Fibroblast of skin of right quadriceps (primary cell): ENCODE results near the gene TBC1D2B.
A peak's percentile ranks its signal among the peaks of the same experiment; 100 is the strongest.
"Not testable (repeated sequence)": the region's sequence is repeated elsewhere in the genome, so short reads cannot be mapped to it uniquely, and the experiment has no call there.

Experiments
- DNase-seq: peaks from one replicate; pipeline ENCODE4 v3.0.0-alpha.2; 2013

Gene TBC1D2B

GRCh38 chr15:77985031-77985930 is 92.2 kb downstream of the TBC1D2B start:
- no peak for DNase-seq

DNA sequence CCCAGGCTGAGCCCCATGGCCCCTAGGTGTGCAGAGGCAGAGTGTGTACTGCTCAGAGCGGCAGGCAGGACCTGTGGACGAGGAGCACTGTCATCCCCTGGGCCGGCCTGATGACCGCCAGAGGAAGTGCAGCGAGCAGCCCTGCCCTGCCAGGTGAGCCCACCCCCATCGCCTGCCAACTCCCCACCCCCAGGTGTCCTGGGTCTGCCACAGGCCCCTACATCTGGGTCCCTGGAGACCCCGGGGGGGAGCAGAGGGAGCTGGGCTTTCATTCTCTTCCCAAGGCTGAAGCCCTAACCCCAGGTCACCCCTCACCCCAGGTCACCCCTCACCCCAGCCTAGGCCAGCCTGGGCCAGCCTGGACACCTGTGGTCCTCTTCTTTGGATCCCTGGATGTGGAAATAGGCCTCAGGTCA is 93.1 kb downstream of the TBC1D2B start:
- no peak for DNase-seq

- no peak for DNase-seq
Observed at GRCh38 chr15:77983708-77984445, 93.6 kb downstream of the TBC1D2B start.

DNA sequence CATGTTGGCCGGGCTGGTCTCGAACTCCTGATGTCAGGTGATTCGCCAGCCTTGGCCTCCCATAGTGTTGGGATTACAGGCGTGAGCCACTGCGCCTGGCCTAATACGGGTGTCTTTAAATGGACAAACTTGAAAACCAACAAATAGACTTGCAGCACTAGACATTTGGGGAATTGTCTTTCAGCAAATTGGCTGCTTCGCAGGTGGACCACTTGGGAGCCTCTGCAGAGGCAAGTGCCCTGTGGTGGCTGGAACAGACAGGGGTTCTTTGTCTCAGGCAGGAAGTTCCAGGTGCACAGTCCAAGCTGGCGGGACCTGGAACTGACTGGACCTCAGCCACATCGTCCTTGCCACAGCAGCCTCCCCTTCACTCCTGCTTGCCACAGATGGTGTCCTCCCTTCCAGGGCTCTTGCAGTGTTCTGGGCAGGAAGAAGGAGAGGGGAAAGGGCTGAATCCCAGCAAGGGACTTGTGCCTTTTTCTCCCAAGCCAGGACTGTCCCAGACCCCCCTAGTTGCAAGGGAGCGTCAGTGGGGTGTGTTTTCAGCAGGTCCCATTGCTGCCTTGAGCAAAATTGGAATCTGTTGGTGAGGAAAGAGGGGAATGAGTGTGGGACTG is 94.3 kb downstream of the TBC1D2B start:
- no peak for DNase-seq

GRCh38 chr15:77982127-77982490 is 95.4 kb downstream of the TBC1D2B start:
- DNase-seq, result no peak

DNA sequence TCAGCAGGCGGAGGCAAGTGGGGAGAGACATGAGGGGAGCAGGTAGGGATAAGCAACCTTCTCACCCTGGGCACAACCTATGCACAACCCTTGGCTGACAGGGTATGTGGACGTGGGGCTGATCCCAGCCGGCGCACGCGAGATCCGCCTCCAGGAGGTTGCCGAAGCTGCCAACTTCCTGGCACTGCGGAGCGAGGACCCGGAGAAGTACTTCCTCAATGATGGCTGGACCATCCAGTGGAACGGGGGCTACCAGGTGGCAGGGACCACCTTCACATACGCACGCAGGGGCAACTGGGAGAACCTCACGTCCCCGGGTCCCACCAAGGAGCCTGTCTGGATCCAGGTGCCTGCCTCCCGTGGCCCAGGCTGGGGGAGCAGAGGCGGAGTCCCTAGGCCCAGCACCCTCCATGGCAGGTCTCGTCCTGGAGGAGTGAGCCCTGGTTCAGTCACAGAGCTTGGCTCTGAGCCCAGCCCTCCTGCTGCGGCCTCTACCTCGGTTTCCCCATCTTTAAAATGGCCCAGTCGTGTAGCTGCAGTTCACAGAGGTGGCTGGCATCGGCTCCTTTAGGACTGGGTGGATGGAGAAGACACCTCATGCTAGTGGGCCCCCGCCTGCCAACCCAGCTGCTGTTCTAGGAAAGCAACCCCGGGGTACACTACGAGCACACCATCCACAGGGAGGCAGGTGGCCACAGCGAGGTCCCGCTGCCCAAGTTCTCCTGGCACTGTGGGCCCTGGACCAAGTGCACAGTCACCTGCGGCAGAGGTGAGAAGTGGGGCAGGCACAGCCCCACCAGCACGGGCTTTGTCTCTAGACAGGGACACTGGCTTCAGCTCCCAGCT is 96.0 kb downstream of the TBC1D2B start:
- DNase-seq, result no peak

GRCh38 chr15:77980674-77981073 is 96.8 kb downstream of the TBC1D2B start:
- not testable (repeated sequence) for DNase-seq

DNA sequence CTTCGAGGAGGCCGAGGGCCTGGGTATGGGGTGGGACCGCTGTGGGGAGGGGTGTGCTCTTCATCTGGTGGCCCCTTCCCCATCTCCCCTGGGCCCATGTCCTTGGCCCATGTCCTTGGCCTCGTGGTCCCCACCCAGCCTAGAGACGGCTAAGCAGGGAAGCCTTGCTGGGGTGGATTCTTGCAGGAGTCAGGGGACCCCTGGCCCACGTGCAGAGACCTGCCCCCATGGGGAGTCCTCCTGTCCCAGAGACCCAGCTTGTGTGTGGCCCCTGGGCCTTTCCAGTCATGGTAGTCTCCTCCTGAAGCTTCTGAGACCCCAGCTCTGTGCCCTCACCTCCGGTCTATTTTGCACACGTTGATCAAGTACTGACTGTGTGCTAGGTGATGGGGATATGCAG is 97.4 kb downstream of the TBC1D2B start:
- DNase-seq, result no peak

DNA sequence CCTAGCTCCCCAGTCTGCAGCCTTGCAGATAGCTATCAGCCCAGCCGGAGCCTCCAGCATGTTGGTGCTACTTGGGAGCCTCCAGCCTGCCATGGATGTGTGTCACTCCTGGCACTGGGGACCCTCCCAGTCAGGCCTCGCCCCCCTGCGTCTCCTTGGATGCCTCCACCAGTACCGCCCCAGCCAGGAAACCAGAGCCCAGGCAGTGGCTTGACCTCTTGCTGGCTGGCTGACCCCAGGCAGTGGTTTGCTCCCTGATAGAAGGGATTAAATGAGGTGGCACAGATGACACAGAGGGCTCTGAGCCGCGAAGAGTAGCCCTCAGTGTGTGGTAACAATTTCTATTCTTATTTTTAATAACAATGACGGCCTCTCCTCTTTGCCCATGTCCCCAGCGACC is 98.4 kb downstream of the TBC1D2B start:
- not testable (repeated sequence) for DNase-seq

DNA sequence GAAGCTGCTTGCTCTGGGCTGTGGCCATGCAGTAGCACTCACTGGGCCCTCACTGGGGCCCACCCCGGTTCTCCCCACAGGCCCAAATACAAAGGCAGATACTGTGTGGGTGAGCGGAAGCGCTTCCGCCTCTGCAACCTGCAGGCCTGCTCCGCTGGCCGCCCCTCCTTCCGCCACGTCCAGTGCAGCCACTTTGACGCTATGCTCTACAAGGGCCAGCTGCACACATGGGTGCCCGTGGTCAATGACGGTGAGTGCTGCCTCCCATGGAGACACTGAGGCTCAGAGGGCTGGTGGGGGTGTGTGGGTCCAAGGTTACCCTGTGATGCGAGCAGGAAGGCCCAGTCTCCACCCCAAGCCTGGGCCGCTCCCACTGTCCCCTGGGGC is 98.8 kb downstream of the TBC1D2B start:
- not testable (repeated sequence) for DNase-seq

- not testable (repeated sequence) for DNase-seq
Observed at GRCh38 chr15:77977903-77978758, 99.4 kb downstream of the TBC1D2B start.

GRCh38 chr15:77976760-77977525 is 100.6 kb downstream of the TBC1D2B start:
- DNase-seq, result not testable (repeated sequence)

GRCh38 chr15:77976095-77976450 is 101.4 kb downstream of the TBC1D2B start:
- not testable (repeated sequence) for DNase-seq

DNA sequence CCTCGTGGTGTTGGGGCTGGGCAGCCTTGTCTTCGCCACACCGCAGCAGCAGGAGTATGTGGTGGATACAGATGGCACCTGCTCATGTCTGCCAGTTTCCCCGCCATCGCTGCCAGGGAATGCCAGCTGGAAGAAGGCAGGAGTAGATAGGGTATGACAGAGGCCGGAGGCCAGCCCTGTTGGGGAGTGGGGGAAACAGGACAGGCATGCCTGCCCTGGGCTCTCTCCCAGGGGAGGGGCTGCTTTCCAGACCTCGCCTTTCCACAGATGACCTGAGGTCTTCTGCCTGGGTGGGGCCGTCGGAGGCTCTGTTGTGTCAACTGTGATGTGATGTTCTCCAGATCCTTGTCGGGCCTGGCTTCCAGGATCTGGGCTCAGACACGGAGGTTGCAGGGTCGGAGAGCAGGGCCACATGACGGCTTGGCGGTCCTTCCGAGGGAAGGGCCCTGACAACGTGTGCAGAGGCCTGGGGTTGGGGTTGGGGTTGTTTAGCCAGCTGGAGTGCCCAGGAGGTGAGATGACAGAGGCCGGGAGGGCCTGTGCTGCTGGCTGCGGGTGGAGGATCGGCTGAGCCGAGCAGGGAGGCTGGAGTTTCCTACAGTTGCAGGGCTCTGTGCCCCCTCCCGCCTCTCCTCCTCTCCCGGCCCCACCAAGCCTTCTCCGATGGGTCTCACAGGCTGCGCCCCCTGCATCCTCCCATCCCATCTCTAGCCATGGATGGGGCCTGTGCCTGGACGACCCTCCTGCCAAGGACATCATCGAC is 102.0 kb downstream of the TBC1D2B start:
- no peak for DNase-seq

DNA sequence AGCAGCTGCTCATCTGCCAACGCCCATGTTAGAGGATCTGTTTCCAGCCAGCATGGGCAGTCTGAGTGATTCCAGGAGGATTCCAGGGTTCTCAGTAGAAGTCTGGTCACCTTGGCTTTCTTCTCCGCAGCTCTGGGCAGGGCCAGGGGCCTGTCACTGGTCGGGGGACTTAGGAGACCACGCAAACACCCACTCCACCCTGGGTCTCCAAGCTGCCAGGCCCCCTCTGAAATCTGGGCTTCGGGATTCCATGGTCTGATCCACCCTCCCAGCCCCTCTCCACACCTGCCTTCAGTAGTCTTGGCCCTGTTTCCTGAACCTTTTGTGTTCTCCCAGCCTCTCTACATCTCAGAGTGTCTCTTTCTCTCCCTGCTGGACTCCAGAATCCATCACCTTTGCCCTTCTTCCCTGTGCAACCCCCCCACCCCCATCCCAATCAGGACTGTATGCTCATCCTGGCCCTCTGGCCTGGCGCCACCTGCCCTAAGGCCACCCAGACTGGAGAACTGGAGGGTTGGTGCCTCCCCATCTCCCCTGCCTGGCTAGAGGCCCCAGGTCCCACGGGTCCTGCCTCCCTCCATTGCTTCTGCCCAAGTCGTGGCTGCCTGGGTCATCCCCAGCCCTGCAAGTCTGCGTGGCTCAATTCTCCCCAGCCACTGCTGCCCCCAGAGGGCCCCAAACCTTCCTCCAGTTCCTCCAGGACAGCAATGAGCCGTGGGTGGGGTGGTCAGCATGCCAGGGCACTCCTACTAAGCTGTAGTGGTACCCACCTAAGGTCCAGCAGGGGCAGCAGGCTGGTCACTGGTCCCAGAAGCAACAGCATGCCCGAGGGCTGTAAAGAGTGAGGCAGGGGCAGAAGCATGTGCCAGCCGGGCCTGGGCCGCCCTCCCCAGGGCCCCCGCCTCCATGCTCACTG is 102.8 kb downstream of the TBC1D2B start:
- no peak for DNase-seq

GRCh38 chr15:77974098-77974414 is 103.5 kb downstream of the TBC1D2B start:
- peak; percentile 37 for DNase-seq

DNA sequence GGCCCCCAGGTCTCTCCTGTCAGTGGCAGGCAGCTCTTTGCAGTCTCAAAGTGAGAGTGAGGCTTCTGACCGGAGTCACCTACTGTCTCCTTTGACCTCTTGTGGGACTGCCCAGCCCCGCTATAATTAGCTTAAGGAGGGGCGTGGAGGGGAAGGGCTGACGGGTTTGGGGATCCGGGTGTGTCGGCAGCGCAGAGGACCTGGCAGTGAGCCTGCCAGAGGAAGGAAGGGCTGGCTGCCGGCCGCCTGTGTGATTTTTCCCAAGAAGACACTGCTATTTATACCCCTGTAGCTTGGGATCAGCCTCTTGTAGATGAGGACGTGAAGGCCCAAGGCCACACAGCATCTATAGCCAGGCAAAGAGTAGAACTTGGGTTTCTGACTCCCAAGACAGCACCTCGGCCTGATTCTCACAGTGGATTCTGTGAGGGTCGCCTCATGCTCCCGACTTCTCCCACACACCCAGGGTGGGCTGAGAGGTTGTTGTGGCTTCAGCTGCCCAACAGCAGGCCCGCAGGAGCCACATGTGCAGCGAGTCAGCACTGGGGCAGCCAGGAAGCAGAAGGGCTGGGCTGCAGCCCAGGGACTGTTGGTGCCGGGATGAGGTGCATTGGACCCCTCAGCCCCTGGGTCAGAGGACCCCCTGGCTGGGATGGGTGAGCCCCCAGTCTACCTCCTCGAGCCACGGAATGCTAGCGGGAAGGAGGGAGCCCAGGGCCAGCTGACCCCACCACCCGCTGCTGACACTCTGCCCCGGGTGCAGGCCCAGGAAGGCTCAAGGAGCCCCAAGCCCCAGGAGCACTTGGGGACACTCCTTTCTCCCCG is 104.0 kb downstream of the TBC1D2B start:
- not testable (repeated sequence) for DNase-seq

DNA sequence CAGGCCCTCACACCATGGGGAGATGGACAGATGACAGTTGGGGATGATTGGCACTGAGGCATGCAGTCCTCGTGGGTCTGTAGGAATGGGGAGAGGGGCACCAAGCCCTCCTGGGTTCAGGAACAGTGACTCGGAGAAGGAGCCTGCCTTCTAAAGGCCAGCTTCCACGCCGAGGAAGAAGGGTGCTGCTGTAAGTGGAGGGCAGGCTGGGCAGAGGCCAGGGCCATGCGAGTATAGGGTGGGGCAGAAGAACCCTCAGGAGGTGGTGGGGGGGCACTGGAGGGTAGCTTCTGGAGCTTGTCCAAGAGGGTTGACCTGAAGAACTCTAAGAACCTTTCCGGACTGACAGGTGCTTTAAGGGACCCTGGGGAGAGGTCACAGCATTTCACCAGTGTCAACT is 104.8 kb downstream of the TBC1D2B start:
- not testable (repeated sequence) for DNase-seq
